HCT116 (cell line): Measurements from ENCODE around the gene UCKL1. TPM values are rescaled to one million over a fixed set of nuclear protein-coding genes. Genes with fewer than 3 reads are reported as not detected.
"Not testable (repeated sequence)": the region's sequence is repeated elsewhere in the genome, so short reads cannot be mapped to it uniquely, and the experiment has no call there.

Experiments used
- ATAC-seq: fragments of 200-7000 bp; cut with Tn5 transposase; 2 replicates; pipeline ENCODE4 v1.9.1; 2020; ENCODE audit warnings: mild to moderate bottlenecking, moderate library complexity
- BruUV-seq: library from RNA; stranded (reverse); fragments of 400-500 nt; replicated peaks from 2 replicates; lab custom pipeline; 2021; lab: Mats Ljungman, UMichigan
- CTCF ChIA-PET: fragments of 300-600 bp; sonication (Branson Sonifier 250); formaldehyde crosslinking; loops from one replicate; lab custom pipeline; 2021; ENCODE audit warnings: antibody characterized with exemption; lab: Charles Lee
- POLR2A ChIA-PET: fragments of 300-600, 350-600 bp; sonication (Branson Sonifier 250); formaldehyde crosslinking; loops from one replicate; lab custom pipeline; 2021; ENCODE audit warnings: antibody characterized with exemption; lab: Charles Lee
- RAD21 ChIA-PET, 2 experiments: fragments of 300-600 bp; sonication (Branson Sonifier 250); formaldehyde crosslinking; loops; one replicate each; lab custom pipeline; 2023; ENCODE audit warnings: low total read pairs in 2 of 2; ENCODE audit not compliant: uncharacterized antibody in 2 of 2, unreplicated experiment in 2 of 2, low non-redundant PET in 1 of 2; lab: Charles Lee
- DNase-seq: peaks from one replicate; pipeline ENCODE4 v3.0.0-alpha.2; 2010; ENCODE audit warnings: low read depth, low spot score
- H2AFZ ChIP-seq: fragments of 200-600 bp; shearing (Covaris generic), sonication (generic); 2 replicates; pipeline ENCODE4 v1.6.1; 2017; ENCODE audit warnings: low read depth, mixed run types, mixed read lengths, antibody characterized with exemption, low read length; ENCODE audit not compliant: poor library complexity, severe bottlenecking
- H3K27ac ChIP-seq: 2 replicates; pipeline ENCODE4 v1.5.1; 2012; ENCODE audit warnings: low read depth, low read length
- H3K27me3 ChIP-seq: fragments of 200-600 bp; sonication (generic); 2 replicates; pipeline ENCODE4 v1.6.1; 2016; ENCODE audit warnings: mixed run types, low read length, mixed read lengths; ENCODE audit not compliant: insufficient read depth
- H3K36me3 ChIP-seq, 2 experiments: fragments of 200-500 bp in 1 of 2; fragments of 200-600 bp in 1 of 2; sonication (Bioruptor generic) in 1 of 2; sonication (generic) in 1 of 2; 2 replicates each; pipeline versions ENCODE4 v1.5.1 to v1.6.1; 2014 to 2016; ENCODE audit warnings: low read length in 2 of 2, inconsistent platforms in 1 of 2, mixed read lengths in 1 of 2, mixed run types in 1 of 2; ENCODE audit not compliant: insufficient read depth in 2 of 2, control insufficient read depth in 1 of 2
- H3K4me1 ChIP-seq, 2 experiments: fragments of 200-600 bp in 1 of 2; sonication (generic) in 1 of 2; 2 replicates each; pipeline versions ENCODE4 v1.5.1 to v1.6.1; 2012 to 2017; ENCODE audit warnings: low read length in 2 of 2, inconsistent platforms in 1 of 2, mild to moderate bottlenecking in 1 of 2, mixed read lengths in 1 of 2, mixed run types in 1 of 2, moderate library complexity in 1 of 2; ENCODE audit not compliant: insufficient read depth in 2 of 2, control insufficient read depth in 1 of 2
- H3K4me2 ChIP-seq: fragments of 200-600 bp; sonication (generic); 2 replicates; pipeline ENCODE4 v1.6.1; 2017; ENCODE audit warnings: mixed run types, low read length, mixed read lengths
- H3K4me3 ChIP-seq, 2 experiments: fragments of 200-600 bp in 1 of 2; sonication (generic) in 1 of 2; replicated peaks in 1 of 2; 2 replicates each; pipeline ENCODE4 v1.5.1; 2011 to 2016; ENCODE audit warnings: low read length in 2 of 2, control low read depth in 1 of 2, low read depth in 1 of 2, mild to moderate bottlenecking in 1 of 2, mixed read lengths in 1 of 2, mixed run types in 1 of 2
- H3K79me2 ChIP-seq: fragments of 200-600 bp; sonication (generic); 2 replicates; pipeline ENCODE4 v1.6.1; 2017; ENCODE audit warnings: mild to moderate bottlenecking, mixed run types, low read length, moderate library complexity, mixed read lengths; ENCODE audit not compliant: insufficient read depth
- H3K9ac ChIP-seq: fragments of 200-600 bp; sonication (generic); 2 replicates; pipeline ENCODE4 v1.6.1; 2016; ENCODE audit warnings: low read length, mixed read lengths
- H3K9me2 ChIP-seq: fragments of 200-600 bp; sonication (generic), shearing (Covaris generic); 2 replicates; pipeline ENCODE4 v1.6.1; 2017; ENCODE audit warnings: mixed run types, mild to moderate bottlenecking, moderate library complexity; ENCODE audit not compliant: insufficient read depth
- H3K9me3 ChIP-seq, 2 experiments: fragments of 200-500 bp in 1 of 2; fragments of 200-600 bp in 1 of 2; sonication (Bioruptor generic) in 1 of 2; sonication (generic) in 1 of 2; 2 replicates each; pipeline ENCODE4 v1.6.1; 2014 to 2017; ENCODE audit warnings: low read length in 2 of 2, mixed read lengths in 2 of 2, inconsistent platforms in 1 of 2, low read depth in 1 of 2, mild to moderate bottlenecking in 1 of 2, mixed run types in 1 of 2, moderate library complexity in 1 of 2; ENCODE audit not compliant: control insufficient read depth in 1 of 2, insufficient read depth in 1 of 2
- H4K20me1 ChIP-seq: fragments of 200-600 bp; sonication (generic), shearing (Covaris generic); 2 replicates; pipeline ENCODE4 v1.6.1; 2017; ENCODE audit warnings: mixed run types, mild to moderate bottlenecking, moderate library complexity; ENCODE audit not compliant: insufficient read depth
- FOSL1 ChIP-seq: IDR thresholded peaks from 2 replicates; pipeline ENCODE4 v1.6.1; 2012; ENCODE audit warnings: low read depth
- MAX ChIP-seq: IDR thresholded peaks from 2 replicates; pipeline ENCODE4 v1.6.1; 2012
- SP1 ChIP-seq: IDR thresholded peaks from 2 replicates; pipeline ENCODE4 v1.6.1; 2012; ENCODE audit warnings: low read depth
- intact Hi-C: fragments of 100-400 bp; cut with micrococcal nuclease; formaldehyde crosslinking; loops from 2 replicates; pipeline ENCODE4 v1.10.0; 2022
- total RNA-seq: library from RNA; stranded (reverse); gene quantifications from one replicate; pipeline ENCODE4 v1.2.1, GENCODE V29; 2021; ENCODE audit not compliant: unreplicated experiment

UCKL1 gene
- total RNA-seq, 1 experiment from 2014 or later = 54.2 TPM

- CTCF ChIA-PET = interaction anchor here (0.5 to 0.6 kb wide), 2 partner anchors 10 to 403 kb away, joined by 3 to 6 read pairs; partner anchors contain the start of gene HELZ2
- POLR2A ChIA-PET = no interaction called here
- H4K20me1 ChIP-seq = no peaks in the 10 kb centered on the region
- TF ChIP-seq FOSL1 (no peak), MAX (no peak), SP1 (no peak)
- H3K4me2 ChIP-seq = peak overlapping the region; percentile 96
- RAD21 ChIA-PET = no interaction called here
- no peak overlapping the region; the same call in 1 of the 2 replicates for H3K27ac ChIP-seq
- no peak for DNase-seq
- H3K9me2 ChIP-seq = no peaks in the 10 kb centered on the region
- H3K4me3 ChIP-seq = no peak overlapping the region
- H2AFZ ChIP-seq = no peak overlapping the region
- H3K27me3 ChIP-seq = no peaks in the 10 kb centered on the region
- H3K4me1 ChIP-seq = peaks cover 26 to 58% of the 10 kb centered on the region in 2 experiments
- peaks cover 11% of the 10 kb centered on the region for H3K79me2 ChIP-seq
- no peaks in the 10 kb centered on the region for H3K9me3 ChIP-seq
- H3K9ac ChIP-seq = no peak overlapping the region
- intact Hi-C loops = loop anchor here (10.0 kb wide), 2 partner anchors 112 to 192 kb away; partner anchors contain the start of genes ABHD16B and TPD52L2
- no TSS peak for BruUV-seq
- H3K36me3 ChIP-seq = no peaks in the 10 kb centered on the region
- ATAC-seq = no peak
Measured at GRCh38 chr20:63976980-63977738, 20.9 kb upstream of the UCKL1 start.

DNA sequence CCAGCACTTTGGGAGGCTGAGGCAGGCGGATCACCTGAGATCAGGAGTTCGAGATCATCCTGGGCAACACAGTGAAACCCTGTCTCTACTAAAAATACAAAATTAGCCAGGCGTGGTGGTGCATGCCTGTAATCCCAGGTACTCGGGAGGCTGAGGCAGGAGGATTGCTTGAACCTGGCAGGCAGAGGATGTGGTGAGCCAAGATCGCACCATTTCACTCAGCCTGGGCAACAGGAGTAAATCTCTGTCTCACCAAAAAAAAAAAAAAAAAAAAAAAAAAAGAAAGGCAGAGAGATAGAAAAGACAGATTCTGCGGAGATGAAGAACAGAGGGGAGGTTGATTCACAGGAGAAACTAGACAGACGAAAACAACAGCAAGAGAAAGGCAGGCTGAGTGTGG, 20.3 kb upstream of the UCKL1 start:
- DNase-seq, H3K9ac ChIP-seq, H3K27ac ChIP-seq, BruUV-seq, H2AFZ ChIP-seq, H3K9me2 ChIP-seq, POLR2A ChIA-PET, H3K79me2 ChIP-seq, H3K4me2 ChIP-seq, RAD21 ChIA-PET, CTCF ChIA-PET, H3K9me3 ChIP-seq, ATAC-seq, H3K27me3 ChIP-seq, H4K20me1 ChIP-seq, H3K4me3 ChIP-seq, H3K36me3 ChIP-seq: not testable (repeated sequence)
- intact Hi-C loops = loop anchor here (10.0 kb wide), 2 partner anchors 112 to 192 kb away; partner anchors contain the start of genes ABHD16B and TPD52L2
- peaks cover 22 to 52% of the 10 kb centered on the region in 2 experiments for H3K4me1 ChIP-seq
